NCI-H510A (cell line): ENCODE measurements around the gene TMC6.
"Not testable (repeated sequence)": the region's sequence is repeated elsewhere in the genome, so short reads cannot be mapped to it uniquely, and the experiment has no call there.

Experiments
- DNase-seq: peaks from one replicate; lab custom pipeline; 2025; lab: John Stamatoyannopoulos, UW

The TMC6 gene

GRCh38 chr17:78075545-78075944 lies 53.0 kb downstream of the TMC6 start:
- no peak for DNase-seq

- no peak for DNase-seq
These were observed 53.5 kb downstream of the TMC6 start for GRCh38 chr17:78075011-78075410.

- no peak for DNase-seq
These were observed 55.6 kb downstream of the TMC6 start for GRCh38 chr17:78072961-78073360.

GRCh38 chr17:78069695-78070094 lies 58.9 kb downstream of the TMC6 start:
- no peak for DNase-seq

- not testable (repeated sequence) for DNase-seq
These were observed 61.6 kb downstream of the TMC6 start for GRCh38 chr17:78066976-78067375.

- DNase-seq = no peak
These were observed 63.8 kb downstream of the TMC6 start for GRCh38 chr17:78064708-78065107.

GRCh38 chr17:78063489-78063888 lies 65.1 kb downstream of the TMC6 start:
- DNase-seq = no peak

GRCh38 chr17:78062596-78062995 lies 66.0 kb downstream of the TMC6 start:
- no peak for DNase-seq
